ENCODE results near the gene LY6G6C.

DNA sequence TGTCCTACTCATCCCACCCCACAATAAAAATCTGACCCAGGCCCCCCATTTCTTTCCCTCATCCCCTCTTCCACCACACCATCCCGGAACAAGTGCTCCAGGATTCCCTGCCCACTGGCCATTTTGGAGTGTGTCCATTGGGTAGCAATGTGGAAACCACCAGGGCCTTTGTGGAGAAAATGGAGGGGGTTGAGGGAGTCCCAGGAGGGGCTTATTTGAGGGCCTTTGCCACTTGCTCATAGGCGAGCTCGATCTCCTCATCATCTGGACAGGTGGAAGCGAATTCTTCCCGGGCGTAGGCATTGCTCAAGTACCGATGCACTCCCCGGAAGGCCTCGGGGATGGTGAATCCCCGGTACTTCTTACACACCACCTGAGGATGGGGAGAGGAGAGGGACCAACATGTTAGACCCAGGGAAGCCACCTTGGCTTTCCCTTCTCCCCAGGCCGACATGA, 9.1 kb upstream of the LY6G6C start:
- TF ChIP-seq, protein P1, sequence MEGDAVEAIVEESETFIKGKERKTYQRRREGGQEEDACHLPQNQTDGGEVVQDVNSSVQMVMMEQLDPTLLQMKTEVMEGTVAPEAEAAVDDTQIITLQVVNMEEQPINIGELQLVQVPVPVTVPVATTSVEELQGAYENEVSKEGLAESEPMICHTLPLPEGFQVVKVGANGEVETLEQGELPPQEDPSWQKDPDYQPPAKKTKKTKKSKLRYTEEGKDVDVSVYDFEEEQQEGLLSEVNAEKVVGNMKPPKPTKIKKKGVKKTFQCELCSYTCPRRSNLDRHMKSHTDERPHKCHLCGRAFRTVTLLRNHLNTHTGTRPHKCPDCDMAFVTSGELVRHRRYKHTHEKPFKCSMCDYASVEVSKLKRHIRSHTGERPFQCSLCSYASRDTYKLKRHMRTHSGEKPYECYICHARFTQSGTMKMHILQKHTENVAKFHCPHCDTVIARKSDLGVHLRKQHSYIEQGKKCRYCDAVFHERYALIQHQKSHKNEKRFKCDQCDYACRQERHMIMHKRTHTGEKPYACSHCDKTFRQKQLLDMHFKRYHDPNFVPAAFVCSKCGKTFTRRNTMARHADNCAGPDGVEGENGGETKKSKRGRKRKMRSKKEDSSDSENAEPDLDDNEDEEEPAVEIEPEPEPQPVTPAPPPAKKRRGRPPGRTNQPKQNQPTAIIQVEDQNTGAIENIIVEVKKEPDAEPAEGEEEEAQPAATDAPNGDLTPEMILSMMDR (IDR thresholded peaks at IDR 0.05; ENCODE audit: low read length), result no peak
- no peak for TF ChIP-seq EZH2 (IDR thresholded peaks at IDR 0.05; ENCODE audit: borderline replicate concordance, low read length)
